ENCODE results near the gene AMY1C.
"Not testable (repeated sequence)": the region's sequence is repeated elsewhere in the genome, so short reads cannot be mapped to it uniquely, and the experiment has no call there.

The AMY1C gene

GRCh38 chr1:103749598-103749997 lies at the start of gene AMY1C:
AMY1C (plus strand) TSS chr1:103749898; CDS start chr1:103750470, 572 bp downstream.
- in situ Hi-C loops (cut with HindIII; ENCODE audit: low sequenced_read_pairs); H3K4me3 ChIP-seq (ENCODE audit: low read depth, low read length): not testable (repeated sequence)

GRCh38 chr1:103700669-103701068 lies 49.0 kb upstream of the AMY1C start:
- H3K4me3 ChIP-seq (ENCODE audit: low read depth, low read length); in situ Hi-C loops (cut with HindIII; ENCODE audit: low sequenced_read_pairs); DNase-seq (ENCODE audit: low read depth): not testable (repeated sequence)

More at GRCh38 chr1:103749598-103749997, at the start of gene AMY1C:
- DNase-seq (ENCODE audit: low read depth), result not testable (repeated sequence)

GRCh38 chr1:103701256-103701655 lies 48.4 kb upstream of the AMY1C start:
- H3K4me3 ChIP-seq (ENCODE audit: low read depth, low read length); DNase-seq (ENCODE audit: low read depth); in situ Hi-C loops (cut with HindIII; ENCODE audit: low sequenced_read_pairs): not testable (repeated sequence)

GRCh38 chr1:103707670-103708069 lies 42.0 kb upstream of the AMY1C start:
- DNase-seq (ENCODE audit: low read depth); H3K4me3 ChIP-seq (ENCODE audit: low read depth, low read length); in situ Hi-C loops (cut with HindIII; ENCODE audit: low sequenced_read_pairs): not testable (repeated sequence)

GRCh38 chr1:103710381-103710780 lies 39.3 kb upstream of the AMY1C start:
- H3K4me3 ChIP-seq (ENCODE audit: low read depth, low read length); DNase-seq (ENCODE audit: low read depth); in situ Hi-C loops (cut with HindIII; ENCODE audit: low sequenced_read_pairs): not testable (repeated sequence)

GRCh38 chr1:103717404-103717803 lies 32.3 kb upstream of the AMY1C start:
- H3K4me3 ChIP-seq (ENCODE audit: low read depth, low read length); in situ Hi-C loops (cut with HindIII; ENCODE audit: low sequenced_read_pairs); DNase-seq (ENCODE audit: low read depth): not testable (repeated sequence)

GRCh38 chr1:103721473-103721872 lies 28.2 kb upstream of the AMY1C start:
- in situ Hi-C loops (cut with HindIII; ENCODE audit: low sequenced_read_pairs); H3K4me3 ChIP-seq (ENCODE audit: low read depth, low read length); DNase-seq (ENCODE audit: low read depth): not testable (repeated sequence)

GRCh38 chr1:103735334-103735733 lies 14.4 kb upstream of the AMY1C start:
- H3K4me3 ChIP-seq (ENCODE audit: low read depth, low read length); DNase-seq (ENCODE audit: low read depth); in situ Hi-C loops (cut with HindIII; ENCODE audit: low sequenced_read_pairs): not testable (repeated sequence)

GRCh38 chr1:103738031-103738430 lies 11.7 kb upstream of the AMY1C start:
- H3K4me3 ChIP-seq (ENCODE audit: low read depth, low read length); in situ Hi-C loops (cut with HindIII; ENCODE audit: low sequenced_read_pairs); DNase-seq (ENCODE audit: low read depth): not testable (repeated sequence)

GRCh38 chr1:103744449-103744848 lies 5.2 kb upstream of the AMY1C start:
- in situ Hi-C loops (cut with HindIII; ENCODE audit: low sequenced_read_pairs); DNase-seq (ENCODE audit: low read depth): not testable (repeated sequence)

GRCh38 chr1:103745040-103745439 lies 4.7 kb upstream of the AMY1C start:
- in situ Hi-C loops (cut with HindIII; ENCODE audit: low sequenced_read_pairs); DNase-seq (ENCODE audit: low read depth); H3K4me3 ChIP-seq (ENCODE audit: low read depth, low read length): not testable (repeated sequence)

More at GRCh38 chr1:103744449-103744848, 5.2 kb upstream of the AMY1C start:
- H3K4me3 ChIP-seq (ENCODE audit: low read depth, low read length), result not testable (repeated sequence)

GRCh38 chr1:103748273-103748672 lies 1.4 kb upstream of the AMY1C start:
- in situ Hi-C loops (cut with HindIII; ENCODE audit: low sequenced_read_pairs); H3K4me3 ChIP-seq (ENCODE audit: low read depth, low read length); DNase-seq (ENCODE audit: low read depth): not testable (repeated sequence)

GRCh38 chr1:103761896-103762295 lies 12.2 kb downstream of the AMY1C start:
- in situ Hi-C loops (cut with HindIII; ENCODE audit: low sequenced_read_pairs), result no loop called here
- TF ChIP-seq CTCF (IDR thresholded peaks at IDR 0.05; ENCODE audit: low read depth, low read length, missing control alignments), result no peak
- no peak for DNase-seq (ENCODE audit: low read depth)
- H3K4me3 ChIP-seq (ENCODE audit: low read depth, low read length), result no peak overlapping the region
